ENCODE measurements around the gene RRP12.
A peak's percentile ranks its signal among the peaks of the same experiment; 100 is the strongest.

RRP12 gene

DNA sequence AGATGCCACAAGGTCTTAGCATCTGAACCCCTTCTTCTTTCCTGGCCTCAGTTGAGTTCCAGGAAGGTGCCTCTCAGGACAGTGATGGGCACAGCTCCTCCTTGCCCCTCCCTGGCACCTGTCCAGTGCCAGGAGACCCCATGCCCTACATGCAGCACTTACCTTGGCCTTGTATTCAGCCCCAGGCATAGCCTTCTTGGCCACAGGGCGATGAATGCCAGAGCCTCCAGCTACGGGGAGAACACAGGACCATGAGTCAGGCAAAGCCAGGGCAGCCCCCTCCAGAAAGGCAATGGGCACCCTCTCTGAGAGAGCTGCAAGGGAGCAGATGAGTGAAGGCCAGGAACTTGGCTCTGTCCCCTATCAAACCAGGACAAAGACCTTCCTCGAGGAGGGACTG, 42.4 kb downstream of the RRP12 start:
- Histone ChIP-seq H3K4me3 (ENCODE audit: low read length, poor library complexity, severe bottlenecking) (no peak overlapping the region), H3K27me3 (ENCODE audit: insufficient read depth, low read length, poor library complexity, severe bottlenecking) (no peaks in the 10 kb centered on the region), H3K79me2 (ENCODE audit: insufficient read depth, low read length) (no peaks in the 10 kb centered on the region), H2AFZ (ENCODE audit: low read length) (no peak overlapping the region), H3F3A (ENCODE audit: low read depth) (no peaks in the 10 kb centered on the region), H3K36me3 (ENCODE audit: insufficient read depth, low read length) (no peaks in the 10 kb centered on the region), H3K4me1 (ENCODE audit: insufficient read depth, low read length, poor library complexity, severe bottlenecking) (peaks cover 21% of the 10 kb centered on the region), H4K20me1 (ENCODE audit: insufficient read depth, low read length, poor library complexity, severe bottlenecking) (no peaks in the 10 kb centered on the region), H3K9me3 (ENCODE audit: insufficient read depth, low read depth, low read length) (no peaks in the 10 kb centered on the region), H3K4me2 (ENCODE audit: low read depth, low read length, poor library complexity, severe bottlenecking) (no peak overlapping the region), H3K9ac (ENCODE audit: low read depth, low read length, poor library complexity, severe bottlenecking) (no peak overlapping the region), H3K9me2 (replicated peaks; ENCODE audit: low read depth, low read length) (no peaks in the 10 kb centered on the region)
- TF ChIP-seq, protein P1, sequence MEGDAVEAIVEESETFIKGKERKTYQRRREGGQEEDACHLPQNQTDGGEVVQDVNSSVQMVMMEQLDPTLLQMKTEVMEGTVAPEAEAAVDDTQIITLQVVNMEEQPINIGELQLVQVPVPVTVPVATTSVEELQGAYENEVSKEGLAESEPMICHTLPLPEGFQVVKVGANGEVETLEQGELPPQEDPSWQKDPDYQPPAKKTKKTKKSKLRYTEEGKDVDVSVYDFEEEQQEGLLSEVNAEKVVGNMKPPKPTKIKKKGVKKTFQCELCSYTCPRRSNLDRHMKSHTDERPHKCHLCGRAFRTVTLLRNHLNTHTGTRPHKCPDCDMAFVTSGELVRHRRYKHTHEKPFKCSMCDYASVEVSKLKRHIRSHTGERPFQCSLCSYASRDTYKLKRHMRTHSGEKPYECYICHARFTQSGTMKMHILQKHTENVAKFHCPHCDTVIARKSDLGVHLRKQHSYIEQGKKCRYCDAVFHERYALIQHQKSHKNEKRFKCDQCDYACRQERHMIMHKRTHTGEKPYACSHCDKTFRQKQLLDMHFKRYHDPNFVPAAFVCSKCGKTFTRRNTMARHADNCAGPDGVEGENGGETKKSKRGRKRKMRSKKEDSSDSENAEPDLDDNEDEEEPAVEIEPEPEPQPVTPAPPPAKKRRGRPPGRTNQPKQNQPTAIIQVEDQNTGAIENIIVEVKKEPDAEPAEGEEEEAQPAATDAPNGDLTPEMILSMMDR (conservative IDR thresholded peaks at IDR 0.05; ENCODE audit: low read length): no peak
- no peak for TF ChIP-seq EZH2phosphoT487 (IDR thresholded peaks at IDR 0.05; ENCODE audit: borderline replicate concordance)

DNA sequence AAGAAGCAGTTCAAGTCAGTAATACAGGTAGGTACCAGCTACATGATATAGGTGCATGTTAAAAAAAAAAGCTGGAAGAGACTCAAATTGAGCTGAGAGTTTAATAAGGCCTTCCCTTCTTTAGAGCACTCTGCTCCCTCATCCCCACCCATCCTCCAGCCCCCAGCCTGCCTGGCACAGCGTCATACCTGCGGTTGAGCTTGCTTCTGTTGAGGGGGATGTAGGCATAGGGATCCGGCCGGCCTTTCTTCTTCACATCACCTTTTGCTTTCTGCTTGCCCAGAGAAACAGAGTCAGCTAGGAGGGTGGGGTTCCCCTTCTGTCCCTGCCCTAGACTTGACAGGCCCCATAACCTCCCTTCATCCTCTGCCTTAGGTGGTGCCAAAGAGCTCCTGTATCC, 42.8 kb downstream of the RRP12 start:
- H3K27me3 ChIP-seq (ENCODE audit: insufficient read depth, low read length, poor library complexity, severe bottlenecking): no peaks in the 10 kb centered on the region
- no peak overlapping the region for H2AFZ ChIP-seq (ENCODE audit: low read length)
- H4K20me1 ChIP-seq (ENCODE audit: insufficient read depth, low read length, poor library complexity, severe bottlenecking): no peaks in the 10 kb centered on the region
- no peaks in the 10 kb centered on the region for H3F3A ChIP-seq (ENCODE audit: low read depth)
- H3K36me3 ChIP-seq (ENCODE audit: insufficient read depth, low read length): no peaks in the 10 kb centered on the region
- no peak overlapping the region for H3K4me2 ChIP-seq (ENCODE audit: low read depth, low read length, poor library complexity, severe bottlenecking)
- no peaks in the 10 kb centered on the region for H3K9me2 ChIP-seq (replicated peaks; ENCODE audit: low read depth, low read length)
- TF ChIP-seq EZH2phosphoT487 (IDR thresholded peaks at IDR 0.05; ENCODE audit: borderline replicate concordance): no peak
- TF ChIP-seq, protein P1 (conservative IDR thresholded peaks at IDR 0.05; ENCODE audit: low read length): no peak
- H3K9ac ChIP-seq (ENCODE audit: low read depth, low read length, poor library complexity, severe bottlenecking): no peak overlapping the region
- peaks cover 21% of the 10 kb centered on the region for H3K4me1 ChIP-seq (ENCODE audit: insufficient read depth, low read length, poor library complexity, severe bottlenecking)
- H3K4me3 ChIP-seq (ENCODE audit: low read length, poor library complexity, severe bottlenecking): no peak overlapping the region
- H3K9me3 ChIP-seq (ENCODE audit: insufficient read depth, low read depth, low read length): no peaks in the 10 kb centered on the region
- H3K79me2 ChIP-seq (ENCODE audit: insufficient read depth, low read length): no peaks in the 10 kb centered on the region

DNA sequence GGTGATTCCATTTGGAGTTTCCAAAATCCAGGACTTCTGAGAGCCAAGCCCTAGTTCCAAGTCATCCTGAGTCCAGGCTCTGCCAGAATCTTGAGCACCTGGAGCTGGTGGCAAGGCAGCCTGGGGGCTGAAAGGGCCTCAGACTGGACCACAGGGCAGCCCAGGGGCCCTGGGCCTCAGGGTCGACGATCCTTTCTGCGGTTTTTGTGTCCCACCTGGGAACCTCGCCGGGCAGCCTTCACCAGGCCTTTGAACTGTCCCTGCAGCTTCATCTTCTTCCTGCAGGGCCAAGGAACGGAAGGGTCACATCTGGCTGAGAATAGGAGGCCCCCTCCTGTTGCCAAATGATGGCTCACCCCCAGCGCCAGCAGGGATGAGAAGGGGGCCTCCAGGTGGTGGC, 44.2 kb downstream of the RRP12 start:
- H2AFZ ChIP-seq (ENCODE audit: low read length): no peak overlapping the region
- no peaks in the 10 kb centered on the region for H3K27me3 ChIP-seq (ENCODE audit: insufficient read depth, low read length, poor library complexity, severe bottlenecking)
- H4K20me1 ChIP-seq (ENCODE audit: insufficient read depth, low read length, poor library complexity, severe bottlenecking): no peaks in the 10 kb centered on the region
- H3K9ac ChIP-seq (ENCODE audit: low read depth, low read length, poor library complexity, severe bottlenecking): no peak overlapping the region
- H3K9me3 ChIP-seq (ENCODE audit: insufficient read depth, low read depth, low read length): no peaks in the 10 kb centered on the region
- peaks cover 21% of the 10 kb centered on the region for H3K4me1 ChIP-seq (ENCODE audit: insufficient read depth, low read length, poor library complexity, severe bottlenecking)
- H3K4me2 ChIP-seq (ENCODE audit: low read depth, low read length, poor library complexity, severe bottlenecking): peak overlapping the region; percentile 35
- H3K9me2 ChIP-seq (replicated peaks; ENCODE audit: low read depth, low read length): no peaks in the 10 kb centered on the region
- TF ChIP-seq, protein P1 (conservative IDR thresholded peaks at IDR 0.05; ENCODE audit: low read length): no peak
- no peak for TF ChIP-seq EZH2phosphoT487 (IDR thresholded peaks at IDR 0.05; ENCODE audit: borderline replicate concordance)
- H3F3A ChIP-seq (ENCODE audit: low read depth): no peaks in the 10 kb centered on the region
- no peaks in the 10 kb centered on the region for H3K79me2 ChIP-seq (ENCODE audit: insufficient read depth, low read length)
- no peak overlapping the region for H3K4me3 ChIP-seq (ENCODE audit: low read length, poor library complexity, severe bottlenecking)
- H3K36me3 ChIP-seq (ENCODE audit: insufficient read depth, low read length): no peaks in the 10 kb centered on the region
